ENCODE results near the gene PTGER1. TPM values are rescaled to one million over a fixed set of nuclear protein-coding genes. Genes with fewer than 3 reads are reported as not detected.

The PTGER1 gene
- total RNA-seq, 1 experiment from 2014 or later, result 2.2 TPM

- DNase-seq (peak; percentile 67), ATAC-seq (peak; percentile 75)
- H3K9me2 ChIP-seq (replicated peaks; ENCODE audit: low read length), result no peaks in the 10 kb centered on the region
- H3F3A ChIP-seq (ENCODE audit: low read length, unreplicated experiment), result no peaks in the 10 kb centered on the region
- H3K36me3 ChIP-seq (ENCODE audit: low read depth, low read length), result peaks cover 54% of the 10 kb centered on the region
- no peak for TF ChIP-seq EZH2phosphoT487 (IDR thresholded peaks at IDR 0.05; ENCODE audit: borderline replicate concordance, low read length)
- no peak for TF ChIP-seq CTCF (conservative IDR thresholded peaks at IDR 0.05; ENCODE audit: low read depth, low read length)
- TF ChIP-seq EZH2 (IDR thresholded peaks at IDR 0.05; ENCODE audit: low read length, unreplicated experiment), result no peak
- no peaks in the 10 kb centered on the region; the same call in 1 of the 2 replicates for H3K4me1 ChIP-seq (ENCODE audit: insufficient read depth, low read length)
- H2AFZ ChIP-seq (ENCODE audit: low read length), result no peak overlapping the region
- intact Hi-C loops (cut with micrococcal nuclease), result no loop called here
- no peak overlapping the region for H3K9ac ChIP-seq (ENCODE audit: low read length)
- ChIA-PET CTCF (no interaction called here), POLR2A (ENCODE audit: unreplicated experiment) (no interaction called here)
- BruUV-seq (replicated peaks), result no TSS peak
- no peaks in the 10 kb centered on the region for H4K20me1 ChIP-seq (ENCODE audit: low read length)
- H3K4me3 ChIP-seq (ENCODE audit: low read length), result no peak overlapping the region
- no peaks in the 10 kb centered on the region for H3K9me3 ChIP-seq (ENCODE audit: low read length)
- H3K27me3 ChIP-seq (ENCODE audit: low read length), result no peaks in the 10 kb centered on the region
- H3K4me2 ChIP-seq (ENCODE audit: low read length), result no peak overlapping the region
- H3K79me2 ChIP-seq (ENCODE audit: low read length), result no peaks in the 10 kb centered on the region
- no peak overlapping the region for H3K27ac ChIP-seq (ENCODE audit: low read length)
Observed at GRCh38 chr19:14450168-14450874, 24.8 kb downstream of the PTGER1 start.

- peaks cover 49% of the 10 kb centered on the region for H3K36me3 ChIP-seq (ENCODE audit: low read depth, low read length)
- POLR2A ChIA-PET (ENCODE audit: unreplicated experiment), result no interaction called here
- no peaks in the 10 kb centered on the region for H3F3A ChIP-seq (ENCODE audit: low read length, unreplicated experiment)
- CTCF ChIA-PET, result no interaction called here
- H3K79me2 ChIP-seq (ENCODE audit: low read length), result no peaks in the 10 kb centered on the region
- no peak overlapping the region for H3K27ac ChIP-seq (ENCODE audit: low read length)
- TF ChIP-seq EZH2 (IDR thresholded peaks at IDR 0.05; ENCODE audit: low read length, unreplicated experiment), result no peak
- TF ChIP-seq EZH2phosphoT487 (IDR thresholded peaks at IDR 0.05; ENCODE audit: borderline replicate concordance, low read length), result no peak
- no peak for TF ChIP-seq CTCF (conservative IDR thresholded peaks at IDR 0.05; ENCODE audit: low read depth, low read length)
- no peak overlapping the region for H3K4me2 ChIP-seq (ENCODE audit: low read length)
- intact Hi-C loops (cut with micrococcal nuclease), result no loop called here
- peak; percentile 32; the same call in 1 of the 2 replicates for ATAC-seq
- H3K9me3 ChIP-seq (ENCODE audit: low read length), result no peaks in the 10 kb centered on the region
- no peak overlapping the region for H3K4me3 ChIP-seq (ENCODE audit: low read length)
- H3K9ac ChIP-seq (ENCODE audit: low read length), result no peak overlapping the region
- H4K20me1 ChIP-seq (ENCODE audit: low read length), result no peaks in the 10 kb centered on the region
- H3K9me2 ChIP-seq (replicated peaks; ENCODE audit: low read length), result no peaks in the 10 kb centered on the region
- BruUV-seq (replicated peaks), result no TSS peak
- DNase-seq, result peak; percentile 40
- no peaks in the 10 kb centered on the region for H3K27me3 ChIP-seq (ENCODE audit: low read length)
- H3K4me1 ChIP-seq (ENCODE audit: insufficient read depth, low read length), result no peaks in the 10 kb centered on the region; the same call in 1 of the 2 replicates
- H2AFZ ChIP-seq (ENCODE audit: low read length), result no peak overlapping the region
Observed at GRCh38 chr19:14449321-14449720, 25.8 kb downstream of the PTGER1 start.

GRCh38 chr19:14446336-14447036 is 28.7 kb downstream of the PTGER1 start:
- H3K4me1 ChIP-seq (ENCODE audit: insufficient read depth, low read length), result no peaks in the 10 kb centered on the region; the same call in 1 of the 2 replicates
- no peaks in the 10 kb centered on the region for H3K9me3 ChIP-seq (ENCODE audit: low read length)
- CTCF ChIA-PET, result no interaction called here
- no peaks in the 10 kb centered on the region for H3K79me2 ChIP-seq (ENCODE audit: low read length)
- no peaks in the 10 kb centered on the region for H4K20me1 ChIP-seq (ENCODE audit: low read length)
- no peak overlapping the region for H3K4me2 ChIP-seq (ENCODE audit: low read length)
- H3K4me3 ChIP-seq (ENCODE audit: low read length), result no peak overlapping the region
- BruUV-seq (replicated peaks), result no TSS peak
- intact Hi-C loops (cut with micrococcal nuclease), result no loop called here
- H3K36me3 ChIP-seq (ENCODE audit: low read depth, low read length), result peaks cover 62% of the 10 kb centered on the region
- no peak overlapping the region for H3K27ac ChIP-seq (ENCODE audit: low read length)
- no peaks in the 10 kb centered on the region for H3K27me3 ChIP-seq (ENCODE audit: low read length)
- no peak overlapping the region for H3K9ac ChIP-seq (ENCODE audit: low read length)
- DNase-seq (no peak), ATAC-seq (no peak)
- POLR2A ChIA-PET (ENCODE audit: unreplicated experiment), result no interaction called here
- H3K9me2 ChIP-seq (replicated peaks; ENCODE audit: low read length), result no peaks in the 10 kb centered on the region
- no peak overlapping the region for H2AFZ ChIP-seq (ENCODE audit: low read length)
- no peaks in the 10 kb centered on the region for H3F3A ChIP-seq (ENCODE audit: low read length, unreplicated experiment)
- TF ChIP-seq EZH2 (IDR thresholded peaks at IDR 0.05; ENCODE audit: low read length, unreplicated experiment), result no peak
- TF ChIP-seq CTCF (conservative IDR thresholded peaks at IDR 0.05; ENCODE audit: low read depth, low read length), result no peak
- TF ChIP-seq EZH2phosphoT487 (IDR thresholded peaks at IDR 0.05; ENCODE audit: borderline replicate concordance, low read length), result no peak
